ENCODE data around the gene WDR90. TPM values are rescaled to one million over a fixed set of nuclear protein-coding genes. Genes with fewer than 3 reads are reported as not detected.
"Not testable (repeated sequence)": the region's sequence is repeated elsewhere in the genome, so short reads cannot be mapped to it uniquely, and the experiment has no call there.

WDR90 gene
- total RNA-seq, 1 donor from 2014 or later, result 23.2 TPM

- Histone ChIP-seq H3K4me1 (peaks cover 50% of the 10 kb centered on the region), H3K4me3 (peak overlapping the region; percentile 75), H3K9me3 (no peaks in the 10 kb centered on the region), H3K36me3 (peaks cover 17% of the 10 kb centered on the region), H3K27me3 (no peaks in the 10 kb centered on the region), H3K27ac (peak overlapping the region; percentile 86)
- DNase-seq (no peak), ATAC-seq (no peak)
- intact Hi-C loops (cut with DNase I), result no loop called here
- TF ChIP-seq, protein P1, sequence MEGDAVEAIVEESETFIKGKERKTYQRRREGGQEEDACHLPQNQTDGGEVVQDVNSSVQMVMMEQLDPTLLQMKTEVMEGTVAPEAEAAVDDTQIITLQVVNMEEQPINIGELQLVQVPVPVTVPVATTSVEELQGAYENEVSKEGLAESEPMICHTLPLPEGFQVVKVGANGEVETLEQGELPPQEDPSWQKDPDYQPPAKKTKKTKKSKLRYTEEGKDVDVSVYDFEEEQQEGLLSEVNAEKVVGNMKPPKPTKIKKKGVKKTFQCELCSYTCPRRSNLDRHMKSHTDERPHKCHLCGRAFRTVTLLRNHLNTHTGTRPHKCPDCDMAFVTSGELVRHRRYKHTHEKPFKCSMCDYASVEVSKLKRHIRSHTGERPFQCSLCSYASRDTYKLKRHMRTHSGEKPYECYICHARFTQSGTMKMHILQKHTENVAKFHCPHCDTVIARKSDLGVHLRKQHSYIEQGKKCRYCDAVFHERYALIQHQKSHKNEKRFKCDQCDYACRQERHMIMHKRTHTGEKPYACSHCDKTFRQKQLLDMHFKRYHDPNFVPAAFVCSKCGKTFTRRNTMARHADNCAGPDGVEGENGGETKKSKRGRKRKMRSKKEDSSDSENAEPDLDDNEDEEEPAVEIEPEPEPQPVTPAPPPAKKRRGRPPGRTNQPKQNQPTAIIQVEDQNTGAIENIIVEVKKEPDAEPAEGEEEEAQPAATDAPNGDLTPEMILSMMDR (IDR thresholded peaks at IDR 0.05), result no peak
Observed at GRCh38 chr16:684961-685696, 36.0 kb downstream of the WDR90 start.

DNA sequence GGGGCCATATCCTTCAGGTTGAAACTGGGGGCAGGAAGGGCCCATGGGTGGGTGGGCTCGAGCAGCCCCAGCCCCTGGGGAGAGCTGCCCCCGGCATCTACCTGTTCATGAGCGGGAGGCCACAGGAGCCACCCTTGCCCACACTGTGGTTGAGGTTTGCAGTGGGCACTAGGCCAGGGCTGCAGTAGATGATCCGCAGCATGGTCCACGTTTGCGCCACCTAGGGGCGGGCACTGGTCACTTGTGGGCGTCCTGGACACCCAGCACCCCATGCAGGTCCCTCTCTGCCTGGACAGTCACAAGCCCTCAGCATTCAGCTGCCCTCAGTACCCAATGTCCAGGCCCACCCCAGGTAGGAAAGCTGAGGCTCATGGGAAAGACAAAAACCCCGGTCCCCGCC, 36.8 kb downstream of the WDR90 start:
- DNase-seq (no peak), ATAC-seq (peak; percentile 1)
- H3K27ac ChIP-seq, result no peak overlapping the region
- TF ChIP-seq, protein P1 (IDR thresholded peaks at IDR 0.05), result peak; percentile 41
- H3K36me3 ChIP-seq, result peaks cover 17% of the 10 kb centered on the region
- H3K27me3 ChIP-seq, result no peaks in the 10 kb centered on the region
- H3K4me3 ChIP-seq, result no peak overlapping the region
- intact Hi-C loops (cut with DNase I), result no loop called here
- H3K4me1 ChIP-seq, result peaks cover 53% of the 10 kb centered on the region
- H3K9me3 ChIP-seq, result no peaks in the 10 kb centered on the region

DNA sequence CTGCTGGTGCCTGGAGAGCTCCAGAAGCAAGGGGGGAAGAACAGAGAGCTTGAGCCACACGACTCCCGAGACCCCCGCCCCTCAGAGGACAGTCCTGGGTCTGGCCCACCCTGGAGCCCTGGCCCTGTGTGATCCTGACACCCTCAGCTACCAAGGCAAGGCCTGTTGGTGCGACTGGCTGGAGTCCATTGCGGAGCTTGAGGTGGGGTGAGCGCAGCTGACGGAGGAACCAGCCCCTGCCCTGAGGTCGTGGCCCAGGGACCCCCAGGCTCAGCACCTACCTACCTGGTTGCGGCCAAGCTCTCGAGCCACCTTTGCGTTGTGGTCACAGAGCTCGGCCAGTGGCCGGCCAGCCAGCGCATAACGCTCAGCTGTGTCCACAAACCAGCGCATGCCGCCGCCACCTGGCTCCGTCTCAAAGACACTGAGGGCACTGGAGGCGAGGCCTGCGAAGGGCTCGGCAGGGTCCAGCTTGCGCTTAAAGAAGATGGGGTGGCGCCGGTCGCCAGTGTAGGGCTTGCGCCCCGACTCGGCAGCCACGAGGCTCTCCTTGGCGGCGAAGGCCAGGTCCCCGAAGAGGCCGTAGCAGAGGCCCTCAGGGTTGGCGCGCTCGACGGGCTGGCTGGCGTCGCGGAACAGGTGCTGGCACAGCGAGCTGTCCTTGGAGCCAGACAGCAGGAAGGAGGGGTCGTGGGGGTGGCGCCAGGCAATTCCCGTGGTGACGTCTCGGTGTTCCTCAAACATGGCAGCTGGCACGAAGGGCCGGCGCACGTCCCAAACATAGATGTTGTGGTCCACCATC, 37.5 kb downstream of the WDR90 start:
- peaks cover 14% of the 10 kb centered on the region for H3K36me3 ChIP-seq
- ATAC-seq, result no peak
- no peak overlapping the region for H3K27ac ChIP-seq
- H3K27me3 ChIP-seq, result no peaks in the 10 kb centered on the region
- intact Hi-C loops (cut with DNase I), result no loop called here
- TF ChIP-seq, protein P1 (IDR thresholded peaks at IDR 0.05), result no peak
- no peaks in the 10 kb centered on the region for H3K9me3 ChIP-seq
- DNase-seq, result no peak
- H3K4me3 ChIP-seq, result no peak overlapping the region
- H3K4me1 ChIP-seq, result peaks cover 46% of the 10 kb centered on the region

DNA sequence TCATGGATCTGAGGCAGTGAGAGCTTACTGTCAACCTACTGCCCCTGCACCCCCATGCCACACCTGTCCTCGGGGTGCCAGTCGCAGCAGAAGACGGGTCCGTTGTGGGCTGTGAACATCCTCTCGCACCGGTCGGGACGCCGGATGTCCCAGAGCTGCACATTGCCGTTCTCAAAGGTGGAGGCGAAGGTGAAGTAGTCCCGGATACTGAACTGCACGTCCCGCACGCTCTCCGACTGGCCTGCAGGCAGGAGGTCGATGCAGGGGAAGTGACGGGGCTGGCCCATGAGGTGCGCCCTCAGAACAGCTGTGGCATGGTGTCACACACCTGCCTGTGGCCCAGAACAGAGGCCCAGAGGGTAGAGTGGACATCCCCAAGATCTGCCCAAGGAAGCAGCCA, 38.3 kb downstream of the WDR90 start:
- no peaks in the 10 kb centered on the region for H3K9me3 ChIP-seq
- no peak overlapping the region for H3K4me3 ChIP-seq
- peaks cover 6% of the 10 kb centered on the region for H3K36me3 ChIP-seq
- no peak for ATAC-seq
- peaks cover 4% of the 10 kb centered on the region for H3K27me3 ChIP-seq
- peaks cover 42% of the 10 kb centered on the region for H3K4me1 ChIP-seq
- H3K27ac ChIP-seq, result no peak overlapping the region
- TF ChIP-seq, protein P1 (IDR thresholded peaks at IDR 0.05), result no peak
- DNase-seq, result no peak
- intact Hi-C loops (cut with DNase I), result no loop called here

GRCh38 chr16:689175-689897, 40.2 kb downstream of the WDR90 start:
- TF ChIP-seq, protein P1 (IDR thresholded peaks at IDR 0.05), result no peak
- intact Hi-C loops (cut with DNase I), result no loop called here
- Histone ChIP-seq H3K9me3 (no peaks in the 10 kb centered on the region), H3K4me3 (peak overlapping the region; percentile 99), H3K4me1 (peaks cover 35% of the 10 kb centered on the region), H3K27me3 (peaks cover 21% of the 10 kb centered on the region), H3K36me3 (no peaks in the 10 kb centered on the region), H3K27ac (peak overlapping the region; percentile 91)
- no peak for DNase-seq
- no peak for ATAC-seq

- DNase-seq; ATAC-seq; H3K36me3 ChIP-seq; H3K27ac ChIP-seq; H3K9me3 ChIP-seq; intact Hi-C loops (cut with DNase I); H3K4me3 ChIP-seq: not testable (repeated sequence)
- peaks cover 25% of the 10 kb centered on the region for H3K4me1 ChIP-seq
- peaks cover 38% of the 10 kb centered on the region for H3K27me3 ChIP-seq
Observed at GRCh38 chr16:691242-691641, 42.1 kb downstream of the WDR90 start.
